Fibroblast of pulmonary artery (primary cell): ENCODE data around the gene CPPED1.

Experiments
- DNase-seq: peaks from one replicate; pipeline ENCODE4 v3.0.0-alpha.2; 2010; ENCODE audit warnings: low read depth
- H3K4me3 ChIP-seq: replicated peaks from 2 replicates; pipeline ENCODE4 v1.5.1; 2011; ENCODE audit warnings: low read depth, mild to moderate bottlenecking, control low read depth, low read length, moderate library complexity
- TF ChIP-seq, protein P1 (sequence below): IDR thresholded peaks from 2 replicates; pipeline ENCODE4 v1.5.1; 2011; ENCODE audit warnings: mild to moderate bottlenecking, control low read depth, low read length, inconsistent platforms; ENCODE audit errors: missing control alignments

Gene CPPED1

DNA sequence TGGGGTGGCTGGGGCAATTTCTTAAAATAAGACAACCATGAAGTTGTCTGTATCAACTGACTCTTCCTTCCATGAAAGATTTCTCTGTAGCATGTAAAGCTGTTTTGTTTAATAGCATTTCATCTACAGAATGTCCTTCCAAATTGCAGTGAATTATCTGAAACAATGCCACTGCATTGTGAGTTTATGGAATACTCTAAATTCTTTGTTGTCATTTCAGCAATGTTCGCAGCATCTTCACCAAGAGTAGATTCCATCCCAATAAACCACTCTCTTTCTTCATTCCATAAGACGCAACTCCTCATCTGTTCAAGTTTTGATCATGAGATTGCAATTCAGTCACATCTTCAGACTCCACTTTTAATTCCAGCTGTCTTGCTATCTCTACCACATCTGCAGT is 54.6 kb downstream of the CPPED1 start:
- no peak for DNase-seq
- TF ChIP-seq, protein P1, sequence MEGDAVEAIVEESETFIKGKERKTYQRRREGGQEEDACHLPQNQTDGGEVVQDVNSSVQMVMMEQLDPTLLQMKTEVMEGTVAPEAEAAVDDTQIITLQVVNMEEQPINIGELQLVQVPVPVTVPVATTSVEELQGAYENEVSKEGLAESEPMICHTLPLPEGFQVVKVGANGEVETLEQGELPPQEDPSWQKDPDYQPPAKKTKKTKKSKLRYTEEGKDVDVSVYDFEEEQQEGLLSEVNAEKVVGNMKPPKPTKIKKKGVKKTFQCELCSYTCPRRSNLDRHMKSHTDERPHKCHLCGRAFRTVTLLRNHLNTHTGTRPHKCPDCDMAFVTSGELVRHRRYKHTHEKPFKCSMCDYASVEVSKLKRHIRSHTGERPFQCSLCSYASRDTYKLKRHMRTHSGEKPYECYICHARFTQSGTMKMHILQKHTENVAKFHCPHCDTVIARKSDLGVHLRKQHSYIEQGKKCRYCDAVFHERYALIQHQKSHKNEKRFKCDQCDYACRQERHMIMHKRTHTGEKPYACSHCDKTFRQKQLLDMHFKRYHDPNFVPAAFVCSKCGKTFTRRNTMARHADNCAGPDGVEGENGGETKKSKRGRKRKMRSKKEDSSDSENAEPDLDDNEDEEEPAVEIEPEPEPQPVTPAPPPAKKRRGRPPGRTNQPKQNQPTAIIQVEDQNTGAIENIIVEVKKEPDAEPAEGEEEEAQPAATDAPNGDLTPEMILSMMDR, result no peak
- H3K4me3 ChIP-seq, result no peak overlapping the region

DNA sequence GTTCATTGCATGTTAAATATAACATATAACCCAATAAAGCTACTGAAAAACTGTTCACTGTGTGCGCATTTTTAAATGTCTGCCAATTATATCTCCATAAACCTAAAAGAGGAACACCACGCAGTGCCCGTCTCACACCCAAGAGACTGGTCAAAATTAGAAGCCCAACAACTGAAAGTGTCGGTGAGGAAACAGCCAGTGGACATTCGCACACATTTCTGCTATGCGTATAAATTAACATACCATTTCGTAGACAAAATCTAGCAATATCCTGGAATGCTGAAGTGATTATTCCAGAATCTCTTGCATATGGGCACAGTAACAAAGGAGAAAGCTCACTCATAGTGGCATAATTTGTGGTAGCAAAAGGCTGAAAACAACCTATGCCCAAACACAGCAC is 55.9 kb downstream of the CPPED1 start:
- DNase-seq, result no peak
- TF ChIP-seq, protein P1, result no peak

DNA sequence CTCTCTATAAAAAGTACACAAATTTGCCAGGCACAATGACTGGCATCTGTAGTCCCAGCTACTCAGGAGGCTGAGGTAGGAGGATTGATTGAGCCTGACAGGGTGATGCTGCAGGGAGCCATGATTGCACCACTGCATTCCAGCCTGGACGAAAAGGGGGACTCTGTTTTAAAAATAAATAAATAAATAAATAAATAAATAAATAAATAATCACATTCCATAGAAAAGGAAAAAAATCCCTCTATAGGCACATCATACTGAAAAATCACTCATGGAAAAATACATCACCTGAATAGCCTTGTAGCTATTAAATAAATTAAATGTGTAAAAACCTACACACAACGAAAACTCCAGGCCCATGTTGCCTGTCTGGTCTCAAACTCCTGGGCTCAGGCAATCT is 56.4 kb downstream of the CPPED1 start:
- no peak for DNase-seq
- TF ChIP-seq, protein P1, result no peak
- H3K4me3 ChIP-seq, result no peak overlapping the region

More for the DNA sequence above, 55.9 kb downstream of the CPPED1 start:
- H3K4me3 ChIP-seq, result no peak overlapping the region

DNA sequence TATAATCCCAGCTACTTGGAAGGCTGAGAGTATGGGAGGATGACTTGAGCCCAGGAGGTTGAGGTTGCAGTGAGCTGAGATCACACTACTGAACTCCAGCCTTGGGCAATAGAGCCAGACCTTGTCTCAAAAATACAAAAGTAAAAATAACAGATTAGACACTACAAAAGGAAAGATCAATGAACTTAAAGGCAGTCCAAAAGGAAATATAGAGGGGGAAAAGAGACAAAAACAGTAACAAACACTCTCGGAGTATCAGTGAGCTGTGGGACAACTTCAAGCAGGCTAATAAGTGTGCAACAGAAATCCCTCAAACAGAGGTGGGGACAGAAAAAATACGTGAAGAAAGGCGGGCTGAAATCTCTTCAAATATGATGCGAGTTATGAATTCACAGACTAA is 58.8 kb downstream of the CPPED1 start:
- no peak overlapping the region for H3K4me3 ChIP-seq
- TF ChIP-seq, protein P1, result no peak
- no peak for DNase-seq

DNA sequence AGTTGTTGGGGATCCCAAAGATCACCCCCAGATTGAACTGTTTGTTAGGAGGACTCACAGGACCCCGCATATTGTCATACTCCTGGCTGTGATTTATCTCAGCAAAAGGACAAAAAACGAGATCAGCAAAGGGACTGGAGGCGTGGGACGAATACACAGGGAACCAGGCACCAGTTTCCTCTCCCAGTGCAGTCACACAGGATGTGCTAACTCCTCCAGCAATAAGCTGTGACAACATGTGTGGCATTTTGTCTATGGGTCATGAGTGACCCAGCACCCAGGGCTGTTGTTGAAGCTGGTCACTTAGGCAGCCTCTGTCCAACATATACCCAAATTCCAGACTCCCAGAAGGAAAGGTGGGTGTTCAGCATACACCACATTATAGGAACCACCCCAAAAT is 60.9 kb downstream of the CPPED1 start:
- TF ChIP-seq, protein P1, result no peak
- H3K4me3 ChIP-seq, result no peak overlapping the region
- no peak for DNase-seq

DNA sequence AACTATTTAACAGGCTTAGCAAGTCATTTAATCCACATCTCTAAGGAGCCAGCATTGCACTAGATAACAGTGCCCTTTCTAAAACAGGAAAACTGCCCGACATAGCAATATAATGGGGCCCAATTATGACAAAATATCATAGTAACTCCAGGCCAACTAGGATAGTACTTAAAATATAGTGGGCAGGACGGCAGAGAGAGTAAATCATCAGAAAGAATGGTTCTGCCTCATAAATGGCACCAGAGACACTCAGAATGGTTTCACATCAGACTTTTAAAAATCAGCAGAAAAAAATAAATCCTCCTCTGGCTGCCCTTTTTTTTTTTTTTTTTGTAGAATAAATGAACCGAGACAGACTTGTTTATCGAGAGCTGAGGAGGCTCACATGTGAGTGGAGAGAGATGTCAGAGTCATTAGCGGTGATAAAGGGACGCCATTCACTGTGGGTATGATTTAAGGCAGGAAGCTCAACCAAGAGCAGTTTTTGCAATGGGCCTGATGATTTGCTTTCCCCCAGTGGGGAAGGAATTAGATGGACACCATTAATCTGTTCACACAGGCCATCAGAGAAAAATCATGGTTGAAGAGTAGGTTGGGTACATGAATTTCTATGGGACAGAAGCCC is 62.6 kb downstream of the CPPED1 start:
- H3K4me3 ChIP-seq, result no peak overlapping the region
- no peak for DNase-seq
- TF ChIP-seq, protein P1, result no peak

DNA sequence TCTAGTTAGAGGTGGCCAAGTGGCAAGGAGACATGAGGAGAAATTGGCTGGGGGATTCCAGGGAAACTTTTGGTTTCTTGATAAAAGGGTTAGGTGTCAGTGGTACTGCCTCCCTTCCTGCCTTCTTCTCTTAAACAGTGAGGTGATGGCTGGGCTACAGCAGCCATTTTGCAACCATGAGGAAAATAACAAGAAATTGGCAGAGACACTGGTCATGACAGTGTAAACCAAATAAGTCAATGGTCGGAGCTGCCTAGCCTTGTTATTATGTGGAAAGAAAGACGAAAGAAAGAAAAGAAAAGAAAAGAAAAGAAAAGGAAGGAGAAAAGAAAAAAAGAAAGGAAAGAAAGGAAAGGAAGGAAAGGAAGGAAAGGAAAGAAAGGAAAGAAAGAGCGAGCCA is 63.9 kb downstream of the CPPED1 start:
- H3K4me3 ChIP-seq, result no peak overlapping the region
- TF ChIP-seq, protein P1, result no peak
- DNase-seq, result no peak
